Lung microvascular endothelial cell (primary cell): ENCODE data around the gene ERI2. TPM values are rescaled to one million over a fixed set of nuclear protein-coding genes. Genes with fewer than 3 reads are reported as not detected.
A peak's percentile ranks its signal among the peaks of the same experiment; 100 is the strongest.
"Not testable (repeated sequence)": the region's sequence is repeated elsewhere in the genome, so short reads cannot be mapped to it uniquely, and the experiment has no call there.

ENCODE experiments used
- DNase-seq, 2 donors: peaks; one replicate each; pipeline versions ENCODE4 v3.0.0 to v3.0.0-alpha.2; 2010; ENCODE audit warnings: low read depth in 2 of 2
- total RNA-seq: library from RNA; depleted of rRNA; stranded (reverse); fragments of >200 nt; gene quantifications from 2 replicates; pipeline ENCODE4 v1.2.1, GENCODE V29; 2014

The ERI2 gene
- total RNA-seq, 1 donor from 2014 or later, result 13.7 TPM

- DNase-seq, result no peak
Observed at GRCh38 chr16:20766294-20766693, 40.0 kb downstream of the ERI2 start.

GRCh38 chr16:20765732-20766131, 40.5 kb downstream of the ERI2 start:
- DNase-seq, result no peak

GRCh38 chr16:20764448-20764847, 41.8 kb downstream of the ERI2 start:
- DNase-seq, result not testable (repeated sequence)

- DNase-seq, result peak in 1 of 2 donors; percentile 39
Observed at GRCh38 chr16:20763461-20764232, 42.6 kb downstream of the ERI2 start, which contains the start of gene ACSM3. Gene ACSM3 (plus strand): TSS chr16:20764014. CDS start chr16:20770035, 6,021 bp downstream.

- no peak for DNase-seq
Observed at GRCh38 chr16:20762404-20763123, 43.7 kb downstream of the ERI2 start.

- no peak for DNase-seq
Observed at GRCh38 chr16:20761175-20761574, 45.1 kb downstream of the ERI2 start.

- DNase-seq, result no peak
Observed at GRCh38 chr16:20760346-20760745, 45.9 kb downstream of the ERI2 start.

GRCh38 chr16:20755799-20756198, 50.5 kb downstream of the ERI2 start:
- not testable (repeated sequence) for DNase-seq

GRCh38 chr16:20755238-20755637, 51.0 kb downstream of the ERI2 start:
- DNase-seq, result no peak

GRCh38 chr16:20753727-20754126, 52.5 kb downstream of the ERI2 start:
- no peak for DNase-seq

- no peak for DNase-seq
Observed at GRCh38 chr16:20750558-20750957, 55.7 kb downstream of the ERI2 start.

GRCh38 chr16:20749474-20749873, 56.8 kb downstream of the ERI2 start:
- no peak for DNase-seq

- no peak for DNase-seq
Observed at GRCh38 chr16:20747030-20747816, 59.0 kb downstream of the ERI2 start.

GRCh38 chr16:20746461-20746860, 59.8 kb downstream of the ERI2 start:
- DNase-seq, result no peak

Other genes with a start within 250 kb of the ERI2 start
- gene ACSM2B, start 230.1 kb downstream of the ERI2 start, total RNA-seq, result 0.20 and 0.22 TPM in 2 replicates
- gene ACSM1, start 108.8 kb downstream of the ERI2 start, total RNA-seq, result not detected in 2 replicates
- 44.5 and 68.1 TPM in 2 replicates for gene THUMPD1, start 64.7 kb downstream of the ERI2 start, total RNA-seq
- gene ACSM3, start 42.5 kb downstream of the ERI2 start, total RNA-seq, result 0.22 TPM in 1 of 2 replicates, not detected in the other
- 2.2 and 2.4 TPM in 2 replicates for gene REXO5, start 55 bp upstream of the ERI2 start, total RNA-seq
- gene DCUN1D3, start 93.9 kb upstream of the ERI2 start, total RNA-seq, result 17.2 and 20.8 TPM in 2 replicates
- gene LYRM1, start 94.3 kb upstream of the ERI2 start, total RNA-seq, result 39.2 and 47.2 TPM in 2 replicates